Left hindlimb (tissue), 1 donor: Measurements from ENCODE around the gene CAMTA1.
"Not testable (repeated sequence)": the region's sequence is repeated elsewhere in the genome, so short reads cannot be mapped to it uniquely, and the experiment has no call there.

ENCODE experiments used
- DNase-seq: peaks from one replicate; pipeline ENCODE4 v3.0.0-alpha.2; 2018

The CAMTA1 gene

GRCh38 chr1:6912518-6912917, 127.3 kb downstream of the CAMTA1 start:
- no peak for DNase-seq

- DNase-seq, result no peak
Measured at GRCh38 chr1:6913086-6913485, 127.8 kb downstream of the CAMTA1 start.

GRCh38 chr1:6914706-6915105, 129.5 kb downstream of the CAMTA1 start:
- DNase-seq, result no peak

GRCh38 chr1:6915999-6916565, 130.8 kb downstream of the CAMTA1 start:
- no peak for DNase-seq

- no peak for DNase-seq
Measured at GRCh38 chr1:6917067-6917466, 131.8 kb downstream of the CAMTA1 start.

- peak; percentile 76 for DNase-seq
Measured at GRCh38 chr1:6918186-6918924, 133.1 kb downstream of the CAMTA1 start.

- DNase-seq, result no peak
Measured at GRCh38 chr1:6918925-6919511, 133.8 kb downstream of the CAMTA1 start.

GRCh38 chr1:6921506-6921905, 136.3 kb downstream of the CAMTA1 start:
- not testable (repeated sequence) for DNase-seq

- peak; percentile 92 for DNase-seq
Measured at GRCh38 chr1:6922096-6922931, 137.1 kb downstream of the CAMTA1 start.

- no peak for DNase-seq
Measured at GRCh38 chr1:6923012-6923411, 137.8 kb downstream of the CAMTA1 start.

GRCh38 chr1:6923416-6923815, 138.2 kb downstream of the CAMTA1 start:
- no peak for DNase-seq

GRCh38 chr1:6923955-6924881, 139.0 kb downstream of the CAMTA1 start:
- no peak for DNase-seq

GRCh38 chr1:6924891-6925290, 139.6 kb downstream of the CAMTA1 start:
- DNase-seq, result no peak

- DNase-seq, result no peak
Measured at GRCh38 chr1:6927626-6928025, 142.4 kb downstream of the CAMTA1 start.

GRCh38 chr1:6928106-6928885, 143.0 kb downstream of the CAMTA1 start:
- no peak for DNase-seq

GRCh38 chr1:6930732-6931300, 145.6 kb downstream of the CAMTA1 start:
- no peak for DNase-seq

- no peak for DNase-seq
Measured at GRCh38 chr1:6935361-6935883, 150.2 kb downstream of the CAMTA1 start.

GRCh38 chr1:6935911-6936690, 150.8 kb downstream of the CAMTA1 start:
- DNase-seq, result no peak

- DNase-seq, result no peak
Measured at GRCh38 chr1:6937048-6937447, 151.8 kb downstream of the CAMTA1 start.

- no peak for DNase-seq
Measured at GRCh38 chr1:6939363-6939762, 154.1 kb downstream of the CAMTA1 start.
